Activated effector memory CD4-positive, alpha-beta T cell treated with anti-CD3 and anti-CD28 coated beads, Interleukin-2, amount 50 U/mL, for 16 hours (primary cell): Measurements from ENCODE around the gene MAP3K19.
"Not testable (repeated sequence)": the region's sequence is repeated elsewhere in the genome, so short reads cannot be mapped to it uniquely, and the experiment has no call there.

ENCODE experiments used
- DNase-seq: peaks from one replicate; pipeline ENCODE4 v3.0.0-alpha.2; 2020

The MAP3K19 gene, protein sequence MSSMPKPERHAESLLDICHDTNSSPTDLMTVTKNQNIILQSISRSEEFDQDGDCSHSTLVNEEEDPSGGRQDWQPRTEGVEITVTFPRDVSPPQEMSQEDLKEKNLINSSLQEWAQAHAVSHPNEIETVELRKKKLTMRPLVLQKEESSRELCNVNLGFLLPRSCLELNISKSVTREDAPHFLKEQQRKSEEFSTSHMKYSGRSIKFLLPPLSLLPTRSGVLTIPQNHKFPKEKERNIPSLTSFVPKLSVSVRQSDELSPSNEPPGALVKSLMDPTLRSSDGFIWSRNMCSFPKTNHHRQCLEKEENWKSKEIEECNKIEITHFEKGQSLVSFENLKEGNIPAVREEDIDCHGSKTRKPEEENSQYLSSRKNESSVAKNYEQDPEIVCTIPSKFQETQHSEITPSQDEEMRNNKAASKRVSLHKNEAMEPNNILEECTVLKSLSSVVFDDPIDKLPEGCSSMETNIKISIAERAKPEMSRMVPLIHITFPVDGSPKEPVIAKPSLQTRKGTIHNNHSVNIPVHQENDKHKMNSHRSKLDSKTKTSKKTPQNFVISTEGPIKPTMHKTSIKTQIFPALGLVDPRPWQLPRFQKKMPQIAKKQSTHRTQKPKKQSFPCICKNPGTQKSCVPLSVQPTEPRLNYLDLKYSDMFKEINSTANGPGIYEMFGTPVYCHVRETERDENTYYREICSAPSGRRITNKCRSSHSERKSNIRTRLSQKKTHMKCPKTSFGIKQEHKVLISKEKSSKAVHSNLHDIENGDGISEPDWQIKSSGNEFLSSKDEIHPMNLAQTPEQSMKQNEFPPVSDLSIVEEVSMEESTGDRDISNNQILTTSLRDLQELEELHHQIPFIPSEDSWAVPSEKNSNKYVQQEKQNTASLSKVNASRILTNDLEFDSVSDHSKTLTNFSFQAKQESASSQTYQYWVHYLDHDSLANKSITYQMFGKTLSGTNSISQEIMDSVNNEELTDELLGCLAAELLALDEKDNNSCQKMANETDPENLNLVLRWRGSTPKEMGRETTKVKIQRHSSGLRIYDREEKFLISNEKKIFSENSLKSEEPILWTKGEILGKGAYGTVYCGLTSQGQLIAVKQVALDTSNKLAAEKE (N-terminal part only)

DNA sequence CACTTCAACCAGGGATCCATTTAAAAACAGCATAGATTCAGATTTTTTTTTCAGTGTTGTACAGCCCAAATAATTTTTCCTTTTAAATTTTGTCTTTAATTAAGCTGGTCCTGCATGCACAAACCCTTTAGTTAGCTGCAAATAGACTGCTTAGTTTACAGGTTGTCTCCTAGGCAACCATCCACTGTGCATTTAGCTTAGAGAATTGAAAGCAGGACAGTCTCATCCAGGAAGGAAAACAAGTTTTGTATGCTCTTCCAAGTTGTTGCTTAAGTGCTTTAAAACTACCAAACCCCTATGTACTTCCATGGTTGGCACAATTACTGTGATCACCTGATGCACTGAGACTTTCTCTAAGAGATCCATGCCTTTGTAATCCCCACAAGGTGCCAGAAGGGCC, at the start of gene MAP3K19:
Gene MAP3K19, minus strand, starts transcription at position 148 of the 400 bp plus-strand sequence. CDS start 22,800 bp downstream, outside the sequence.
- DNase-seq, result no peak

DNA sequence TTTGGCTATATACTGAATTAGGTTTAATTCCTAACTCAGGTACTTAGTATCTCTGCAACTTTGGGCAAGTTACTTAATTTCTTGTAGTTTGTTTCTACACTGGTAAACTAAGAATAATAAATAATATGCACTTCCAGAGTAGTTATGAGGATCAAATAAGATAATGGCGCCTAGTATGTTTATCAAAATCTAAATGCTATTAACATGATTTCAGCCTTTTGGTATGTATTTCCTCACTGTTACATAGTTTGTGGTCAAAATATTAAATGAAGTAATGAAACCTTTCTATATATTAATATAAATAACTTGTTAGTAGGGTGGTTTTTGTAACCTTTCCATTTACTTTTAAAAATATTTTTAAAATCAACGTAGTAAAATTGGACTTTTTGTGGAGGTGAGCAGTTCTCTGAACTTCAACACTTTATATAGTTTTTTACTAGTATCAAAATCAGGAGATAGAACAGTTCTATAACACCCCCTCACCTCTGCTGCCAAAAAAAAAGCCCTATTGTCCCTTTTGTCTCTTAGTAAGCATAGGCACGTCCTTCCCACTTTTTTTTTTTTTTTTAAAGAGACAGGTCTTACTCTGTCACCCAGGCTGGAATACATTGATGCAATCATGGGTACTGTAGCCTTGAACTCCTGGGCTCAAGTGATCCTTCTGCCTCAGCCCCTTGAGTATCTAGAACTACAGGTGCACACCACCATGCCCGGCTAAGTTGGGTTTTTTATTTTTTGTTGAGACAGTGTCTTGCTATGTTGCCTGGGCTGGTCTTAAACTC, 49.6 kb upstream of the MAP3K19 start:
- no peak for DNase-seq

DNA sequence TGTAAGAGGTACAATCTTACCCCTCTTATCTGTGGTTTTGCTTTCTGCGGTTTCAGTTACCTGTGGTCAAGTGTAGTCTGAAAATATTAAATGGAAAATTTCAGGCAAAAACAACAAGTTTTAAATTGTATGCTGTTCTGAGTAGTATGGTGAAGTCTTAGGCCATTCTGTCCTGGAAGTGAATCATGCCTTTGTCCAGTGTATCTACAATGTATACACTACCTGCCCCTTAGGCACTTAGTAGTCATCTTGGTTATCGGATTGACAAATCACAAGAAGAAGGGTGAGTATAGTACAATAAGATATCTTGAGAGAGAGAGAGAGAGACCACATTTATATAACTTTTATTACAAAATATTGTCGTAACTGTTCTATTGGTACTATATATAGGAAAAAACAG, 48.3 kb upstream of the MAP3K19 start:
- DNase-seq, result no peak

DNA sequence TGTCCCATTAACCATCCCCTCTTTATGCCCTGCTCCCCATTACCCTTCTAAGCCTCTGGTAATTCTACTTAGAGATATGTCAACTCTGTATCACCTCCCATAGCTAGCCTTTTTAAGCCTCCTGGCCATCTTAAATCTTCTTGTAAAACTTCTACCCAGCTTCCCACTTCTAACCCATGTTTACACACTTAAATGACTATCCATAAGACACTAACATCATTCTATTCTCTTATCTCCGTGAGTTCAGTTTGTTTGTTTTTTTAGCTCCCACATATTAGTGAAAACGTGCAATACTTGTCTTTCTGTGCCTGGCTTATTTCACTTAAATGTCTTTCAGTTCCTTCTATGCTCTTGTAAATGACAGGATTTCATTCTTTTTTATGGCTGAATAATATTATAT, 47.3 kb upstream of the MAP3K19 start:
- no peak for DNase-seq

DNA sequence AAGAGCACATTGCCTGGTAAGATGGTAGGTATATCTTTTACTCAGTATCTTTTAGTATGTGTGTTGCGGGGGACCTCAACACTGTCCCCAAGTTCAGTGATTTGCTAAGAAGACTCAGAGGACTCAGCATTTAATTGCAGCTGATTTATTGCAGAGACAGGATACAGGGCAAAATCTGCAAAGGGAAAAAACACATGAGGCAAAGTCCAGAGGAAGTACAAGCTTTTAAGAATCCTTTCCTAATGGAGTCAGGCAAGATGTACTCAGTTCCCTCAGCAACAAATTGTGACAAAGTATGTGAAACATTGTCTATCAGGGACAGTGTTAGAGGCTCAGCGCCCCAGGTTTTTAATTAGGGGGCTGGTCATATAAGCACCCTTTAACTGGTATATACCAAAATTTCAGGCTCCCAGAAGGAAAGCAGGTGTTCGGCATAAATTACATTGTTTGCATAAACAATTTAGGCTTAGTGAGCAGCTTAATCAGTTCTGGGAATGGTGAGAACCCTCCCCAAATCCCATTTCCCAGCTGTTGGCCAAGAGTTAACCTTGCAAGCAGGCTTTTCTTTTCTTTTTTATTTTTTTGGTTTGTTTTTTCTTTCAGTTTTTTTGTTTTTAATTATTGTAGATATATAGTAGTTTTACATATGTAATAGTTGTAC, 46.6 kb upstream of the MAP3K19 start:
- DNase-seq, result no peak

DNA sequence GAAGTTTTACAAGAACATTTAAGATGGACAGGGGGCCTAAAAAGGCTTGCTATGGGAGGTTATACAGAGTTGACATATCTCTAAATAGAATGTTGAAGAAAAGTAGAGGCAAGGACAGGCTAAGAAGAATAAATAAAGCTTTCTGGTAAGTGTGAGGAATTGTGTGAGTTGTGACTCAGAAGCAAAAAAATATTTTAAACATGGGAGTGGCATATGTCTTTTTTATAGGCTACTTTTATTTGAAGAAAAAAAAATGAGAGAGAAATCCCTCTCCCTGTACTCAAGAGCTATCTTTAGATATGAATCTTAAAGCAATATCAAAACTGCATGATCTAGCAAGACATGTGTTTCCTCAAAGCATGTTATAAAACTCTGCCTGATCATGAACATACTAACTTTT, 45.9 kb upstream of the MAP3K19 start:
- DNase-seq, result no peak

DNA sequence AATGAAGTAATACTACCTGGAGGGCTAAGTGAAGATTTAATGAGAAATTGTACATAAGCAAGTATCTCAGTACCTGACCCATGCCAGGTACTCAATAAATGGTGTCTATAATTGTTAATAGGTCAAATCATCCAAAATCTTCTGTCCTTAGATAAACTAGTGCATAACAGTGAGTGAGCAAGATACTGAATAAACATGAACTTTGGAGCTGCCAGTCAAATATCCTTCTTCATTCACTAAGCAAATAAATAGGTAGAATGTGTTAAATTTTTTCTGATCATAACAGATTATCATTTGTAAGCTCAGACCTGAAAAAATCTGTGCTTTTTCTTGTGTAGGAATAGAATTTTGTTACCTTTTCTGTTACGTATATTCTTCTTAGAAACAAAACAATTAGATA, 44.4 kb upstream of the MAP3K19 start:
- DNase-seq, result no peak

DNA sequence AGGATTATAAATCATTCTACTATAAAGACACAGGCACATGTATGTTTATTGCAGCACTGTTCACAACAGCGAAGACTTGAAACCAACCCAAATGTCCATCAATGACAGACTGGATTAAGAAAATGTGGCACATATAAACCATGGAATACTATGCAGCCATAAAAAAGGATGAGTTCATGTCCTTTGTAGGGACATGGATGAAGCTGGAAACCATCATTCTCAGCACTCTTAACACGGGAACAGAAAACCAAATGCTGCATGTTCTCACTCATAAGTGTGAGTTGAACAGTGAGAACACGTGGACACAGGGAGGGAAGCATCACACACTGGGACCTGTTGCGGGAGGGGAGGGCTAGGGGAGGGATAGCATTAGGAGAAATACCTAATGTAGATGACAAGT, 42.4 kb upstream of the MAP3K19 start:
- not testable (repeated sequence) for DNase-seq

DNA sequence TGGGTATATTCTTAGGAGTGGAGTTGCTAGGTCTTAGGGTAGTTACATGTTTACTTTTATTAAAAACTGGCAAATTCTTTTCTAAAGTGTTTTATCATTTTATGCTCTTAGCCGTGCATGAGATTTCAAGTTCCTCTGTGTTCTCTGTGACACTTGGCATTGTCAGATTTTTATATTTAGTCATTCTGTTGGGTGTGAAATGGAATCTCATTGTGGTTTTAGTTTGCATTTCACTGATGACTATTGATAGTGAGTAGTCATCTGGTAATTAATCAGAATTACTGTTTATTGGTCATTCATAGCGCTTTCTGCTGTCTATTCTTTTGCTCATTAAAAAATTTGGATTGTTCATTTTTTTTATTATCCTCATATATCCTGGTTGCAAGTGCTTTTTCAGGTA, 39.0 kb upstream of the MAP3K19 start:
- no peak for DNase-seq

DNA sequence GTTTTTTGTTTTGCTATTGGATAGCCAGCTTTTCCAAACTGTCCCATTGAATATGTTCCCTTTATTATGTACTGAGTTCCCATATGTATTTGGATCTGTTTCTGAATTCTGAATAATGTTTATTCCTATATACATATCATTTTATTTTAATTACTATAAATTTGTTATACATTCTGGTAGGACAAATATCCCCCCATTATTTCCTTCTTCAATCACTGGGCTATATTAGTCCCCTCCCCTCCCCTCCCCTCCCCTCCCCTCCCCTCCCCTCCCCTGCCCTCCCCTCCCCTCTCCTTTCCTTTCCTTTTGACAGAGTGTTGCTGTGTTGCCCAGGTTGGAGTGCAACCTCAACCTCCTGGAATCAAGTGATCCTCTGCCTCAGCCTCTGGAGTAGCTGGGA, 31.2 kb upstream of the MAP3K19 start:
- DNase-seq, result no peak

DNA sequence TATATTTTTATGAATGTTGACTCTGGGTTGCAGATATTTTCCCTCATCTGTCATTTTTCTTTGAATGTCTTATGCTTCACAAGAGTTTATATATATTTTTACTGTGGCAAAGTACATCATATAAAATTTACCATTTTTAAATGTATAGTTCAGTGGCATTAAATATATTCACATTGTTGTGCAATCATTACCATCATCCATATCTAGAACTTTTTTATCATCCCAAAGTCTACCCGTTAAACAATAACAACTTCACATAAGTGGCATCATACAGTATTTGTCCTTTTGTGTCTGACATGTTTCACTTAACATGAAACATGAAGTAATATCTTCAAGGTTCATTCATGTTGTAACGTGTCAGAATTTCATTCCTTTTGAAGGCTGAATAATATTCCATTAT, 29.3 kb upstream of the MAP3K19 start:
- DNase-seq, result no peak

DNA sequence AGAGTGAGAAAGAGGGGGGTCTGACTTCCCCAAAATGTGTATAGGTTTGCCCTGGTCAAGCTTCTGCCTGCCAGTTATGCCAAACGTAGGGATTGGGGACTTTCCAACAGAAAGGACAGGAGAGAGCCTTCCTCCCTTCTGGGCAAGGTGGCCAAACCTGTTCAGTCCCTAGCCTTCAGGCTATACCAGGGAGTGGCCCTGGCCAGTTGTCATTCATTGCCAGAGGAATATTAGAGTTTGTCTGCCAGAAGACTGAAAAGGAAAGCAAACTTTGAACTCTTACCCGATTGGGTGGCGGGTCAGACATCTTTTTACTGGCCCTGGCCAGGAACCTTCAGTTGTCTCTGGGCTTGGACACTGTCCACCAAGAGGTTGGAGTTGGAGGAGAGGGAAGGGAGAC, 27.0 kb upstream of the MAP3K19 start:
- no peak for DNase-seq

DNA sequence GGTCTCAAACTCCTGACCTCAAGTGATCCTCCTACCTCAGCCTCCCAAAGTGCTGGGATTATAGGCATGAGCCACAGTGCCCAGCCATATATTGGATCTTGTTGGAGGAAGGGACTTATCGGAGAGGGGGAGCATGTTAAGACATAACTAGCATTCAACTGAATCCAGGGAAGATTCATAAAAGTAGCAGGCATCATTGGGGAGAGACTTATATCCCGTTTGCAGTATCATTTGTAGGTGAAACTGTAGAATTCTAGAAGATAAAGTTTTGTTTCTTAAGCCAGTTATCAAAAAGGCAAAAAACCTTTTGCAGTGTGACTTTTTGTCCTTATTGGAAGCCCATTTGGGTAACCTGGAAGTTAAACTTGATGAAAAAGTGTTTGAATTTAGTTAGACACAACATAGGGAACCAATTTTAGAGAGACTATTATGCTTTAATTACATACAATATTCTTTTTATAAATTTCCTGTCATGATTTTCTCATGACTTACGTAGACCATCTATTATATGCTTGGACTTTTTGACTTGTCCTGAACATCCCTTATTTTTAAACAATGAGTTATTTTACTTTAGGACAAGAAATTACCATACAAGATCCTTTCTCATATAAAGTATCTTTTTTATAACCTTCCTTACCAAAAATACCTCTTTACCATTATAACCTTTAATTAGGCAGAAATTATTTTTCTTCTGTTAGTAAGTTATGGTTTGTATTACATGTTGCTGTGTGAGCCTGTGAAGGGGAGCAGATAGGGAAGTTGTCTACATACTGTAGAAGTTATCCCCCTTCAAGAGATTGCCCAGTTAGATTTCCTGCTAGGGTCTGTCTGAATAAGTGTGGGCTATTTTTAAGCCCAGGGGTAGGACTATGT, 25.1 kb upstream of the MAP3K19 start:
- no peak for DNase-seq

DNA sequence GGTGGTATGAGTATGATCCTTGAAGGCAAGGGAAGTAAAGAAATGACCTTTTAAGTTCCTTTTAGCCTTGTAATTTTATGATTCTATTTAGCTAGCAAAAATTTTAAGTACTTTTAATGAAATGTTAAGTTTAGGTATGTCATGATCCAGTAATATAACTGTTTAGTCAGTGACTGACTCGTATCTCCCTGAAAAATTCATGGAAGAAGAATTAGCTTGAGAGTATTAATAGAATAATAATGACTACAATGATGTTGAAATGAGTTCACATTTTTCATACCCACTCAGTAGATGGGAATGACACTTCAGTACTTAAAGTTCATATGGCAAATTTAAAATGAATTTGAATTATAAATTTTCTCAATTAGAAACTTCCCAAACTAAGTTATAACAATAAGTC, 19.5 kb upstream of the MAP3K19 start:
- no peak for DNase-seq

DNA sequence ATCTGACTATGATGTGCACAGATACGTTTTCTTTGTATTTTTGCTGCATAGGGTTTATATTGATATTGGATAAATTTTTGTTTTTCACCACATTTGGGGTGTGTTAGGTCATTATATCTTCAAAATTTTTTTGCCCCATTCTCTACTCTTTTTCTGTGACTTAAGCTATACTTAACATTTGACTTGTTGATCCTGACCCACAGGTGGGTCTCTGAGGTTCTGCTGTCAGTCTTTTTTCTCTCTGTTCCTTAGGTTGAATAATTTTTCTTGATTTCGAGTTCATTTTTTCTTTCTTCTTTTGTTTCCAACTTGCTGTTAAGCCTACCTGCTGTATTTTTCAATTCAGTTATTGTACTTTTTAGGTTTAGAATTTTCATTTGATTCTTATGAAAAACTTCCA, 16.9 kb upstream of the MAP3K19 start:
- no peak for DNase-seq

DNA sequence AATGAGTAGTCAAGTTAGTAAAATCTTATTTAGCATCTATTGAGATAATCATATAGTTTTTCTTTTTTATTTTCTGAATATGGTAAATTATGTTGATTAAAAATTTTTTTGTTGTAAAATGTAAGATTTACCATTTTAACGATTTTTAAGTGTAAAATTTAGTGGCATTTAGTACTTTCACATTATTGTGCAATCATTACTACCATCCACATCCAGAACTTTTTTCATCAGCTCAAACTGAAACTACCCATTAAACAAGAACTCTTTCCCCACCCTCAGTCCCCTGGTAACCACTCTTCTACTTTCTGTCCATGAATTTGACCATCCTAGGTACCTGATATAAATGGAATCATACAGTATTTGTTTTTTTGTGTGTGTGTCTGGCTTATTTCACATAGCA, 16.0 kb upstream of the MAP3K19 start:
- no peak for DNase-seq

DNA sequence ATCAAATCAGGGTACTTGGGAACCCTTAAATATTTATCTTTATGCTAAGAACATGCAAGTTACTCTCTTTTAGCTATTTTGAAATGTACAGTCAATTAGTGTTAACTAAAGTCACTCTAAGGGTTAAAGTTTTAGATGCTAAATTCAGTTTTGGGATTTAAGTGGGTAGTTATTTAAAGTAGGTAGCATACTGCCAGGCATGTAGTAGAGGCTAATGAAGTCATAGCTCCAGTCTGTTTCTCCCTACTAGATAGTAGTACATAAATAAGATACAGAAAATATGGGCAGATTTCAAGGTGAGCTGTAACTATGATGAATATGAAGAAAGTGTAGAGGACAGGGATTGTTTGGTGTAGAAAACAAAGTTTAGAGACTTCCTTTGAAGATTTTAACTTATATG, 12.3 kb upstream of the MAP3K19 start:
- no peak for DNase-seq

DNA sequence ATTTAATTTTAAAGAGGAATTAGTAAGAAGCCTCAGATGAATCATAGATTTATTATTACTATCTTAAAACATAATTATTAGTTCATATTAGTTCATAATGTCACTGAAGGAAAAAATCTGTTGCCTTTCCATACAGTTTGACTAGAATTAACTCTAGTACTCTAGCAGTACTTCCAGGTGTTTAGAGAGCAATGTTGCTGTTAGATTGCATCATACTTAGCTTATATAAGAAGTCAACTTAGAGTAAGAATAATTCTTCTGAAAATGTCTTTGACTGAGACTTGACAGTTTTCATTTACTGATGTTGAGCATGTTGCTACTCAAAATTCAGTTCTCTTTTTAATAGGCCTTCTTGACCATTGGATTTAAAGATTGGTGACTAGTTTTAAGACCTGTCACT, 9.5 kb upstream of the MAP3K19 start:
- DNase-seq, result no peak

DNA sequence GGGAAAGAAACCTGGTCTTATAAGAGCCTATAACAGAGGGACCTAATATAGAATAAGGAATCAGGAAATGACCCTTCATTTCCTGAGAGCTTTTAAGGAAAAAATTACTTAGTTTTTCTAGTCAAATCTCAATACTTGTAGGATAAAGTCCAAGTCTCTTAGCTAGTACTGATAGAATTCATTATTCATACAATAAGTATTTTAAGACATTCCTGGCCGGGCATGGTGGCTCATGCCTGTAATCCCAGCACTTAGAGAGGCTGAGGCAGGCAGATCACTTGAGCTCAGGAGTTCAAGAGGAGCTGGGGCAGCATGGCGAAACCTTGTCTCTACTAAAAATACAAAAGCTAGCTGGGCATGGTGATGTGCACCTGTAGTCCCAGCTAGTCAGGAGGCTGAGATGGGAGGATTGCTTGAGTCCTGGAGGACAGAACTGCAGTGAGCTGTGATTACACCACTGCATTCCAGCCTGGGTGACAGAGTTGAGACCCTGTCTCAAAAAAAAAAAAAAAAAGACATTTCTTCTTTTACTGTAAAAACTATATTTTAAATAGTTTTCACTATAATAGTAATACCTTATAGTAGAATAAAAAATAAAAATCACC, 8.0 kb upstream of the MAP3K19 start:
- DNase-seq, result no peak

DNA sequence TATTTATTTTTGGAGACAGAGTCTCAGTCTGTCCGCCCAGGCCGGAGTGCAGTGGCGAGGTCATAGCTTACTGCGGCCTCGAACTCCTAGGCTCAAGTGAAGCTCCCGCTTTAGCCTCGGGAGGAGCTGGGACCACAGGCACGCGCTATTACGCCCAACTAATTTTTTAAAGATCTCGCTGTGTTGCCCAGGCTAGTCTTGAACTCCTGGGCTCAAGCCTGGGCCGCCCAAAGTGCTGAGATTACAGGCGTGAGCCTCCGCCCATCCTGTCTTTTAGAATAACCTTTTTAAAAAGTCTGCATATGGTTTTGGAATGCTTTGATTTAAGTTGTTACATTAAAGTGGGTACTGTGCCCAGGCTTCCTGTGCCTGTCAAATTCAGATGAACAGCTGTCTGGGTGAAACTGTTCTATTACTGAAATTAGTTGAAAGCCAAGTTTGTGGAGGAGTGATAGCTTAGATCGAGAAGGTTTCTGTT, 5.8 kb upstream of the MAP3K19 start:
- peak; percentile 71 for DNase-seq
